Choroid plexus epithelial cell (primary cell): ENCODE results near the gene ANKRD13C.

ENCODE experiments used
- DNase-seq: peaks from one replicate; pipeline ENCODE4 v3.0.0-alpha.2; 2010; ENCODE audit warnings: low read depth
- H3K4me3 ChIP-seq: 2 replicates; pipeline ENCODE4 v1.5.1; 2011; ENCODE audit warnings: low read depth, mild to moderate bottlenecking, control low read depth, low read length, moderate library complexity
- TF ChIP-seq, protein P1 (sequence below): conservative IDR thresholded peaks from 2 replicates; pipeline ENCODE4 v1.5.1; 2011; ENCODE audit warnings: low read depth, mild to moderate bottlenecking, control low read depth, inconsistent platforms, low read length, moderate library complexity

Gene ANKRD13C, protein sequence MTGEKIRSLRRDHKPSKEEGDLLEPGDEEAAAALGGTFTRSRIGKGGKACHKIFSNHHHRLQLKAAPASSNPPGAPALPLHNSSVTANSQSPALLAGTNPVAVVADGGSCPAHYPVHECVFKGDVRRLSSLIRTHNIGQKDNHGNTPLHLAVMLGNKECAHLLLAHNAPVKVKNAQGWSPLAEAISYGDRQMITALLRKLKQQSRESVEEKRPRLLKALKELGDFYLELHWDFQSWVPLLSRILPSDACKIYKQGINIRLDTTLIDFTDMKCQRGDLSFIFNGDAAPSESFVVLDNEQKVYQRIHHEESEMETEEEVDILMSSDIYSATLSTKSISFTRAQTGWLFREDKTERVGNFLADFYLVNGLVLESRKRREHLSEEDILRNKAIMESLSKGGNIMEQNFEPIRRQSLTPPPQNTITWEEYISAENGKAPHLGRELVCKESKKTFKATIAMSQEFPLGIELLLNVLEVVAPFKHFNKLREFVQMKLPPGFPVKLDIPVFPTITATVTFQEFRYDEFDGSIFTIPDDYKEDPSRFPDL

DNA sequence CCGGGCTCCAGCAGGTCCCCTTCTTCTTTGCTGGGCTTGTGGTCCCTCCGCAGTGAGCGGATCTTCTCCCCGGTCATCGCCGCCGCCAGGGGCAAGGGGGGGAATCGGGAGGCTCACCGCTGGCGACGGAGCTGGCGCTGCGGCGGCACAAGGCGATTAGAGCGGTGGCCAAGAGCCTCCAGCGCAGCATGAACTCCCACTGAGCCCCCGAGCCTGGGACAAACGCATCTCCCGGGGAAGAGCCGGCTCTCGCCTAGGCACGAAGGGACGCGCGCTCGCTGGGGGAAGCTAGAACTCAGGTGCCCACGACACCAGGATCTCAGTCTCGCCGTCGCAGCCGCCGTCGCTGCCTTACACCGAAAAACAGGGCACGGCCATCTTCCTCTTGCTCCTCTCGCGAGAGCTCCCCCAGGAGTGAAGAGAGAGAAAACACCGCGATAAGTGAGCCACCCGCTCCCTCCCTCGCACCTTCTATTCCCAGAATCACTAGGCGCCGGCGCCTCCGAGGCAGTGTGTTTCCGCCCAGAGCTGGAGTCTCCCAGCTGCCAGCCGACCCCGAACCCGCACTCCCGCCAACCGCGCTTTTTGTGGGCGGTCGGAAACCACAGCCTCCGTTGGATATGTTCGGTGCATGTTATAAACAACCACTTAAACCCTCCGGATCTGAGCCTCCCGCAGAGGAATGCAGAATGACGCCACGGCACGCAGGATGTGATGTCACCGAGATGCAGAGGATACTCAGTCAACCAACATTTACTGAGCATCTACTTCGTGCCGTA, at the start of gene ANKRD13C:
ANKRD13C (minus strand) TSS at position 391 of the 779 bp plus-strand sequence; CDS start at position 77, 314 bp downstream.
- H3K4me3 ChIP-seq: peak within 1 kb of the TSS; percentile 98
- DNase-seq: peak; percentile 98
- TF ChIP-seq, protein P1, sequence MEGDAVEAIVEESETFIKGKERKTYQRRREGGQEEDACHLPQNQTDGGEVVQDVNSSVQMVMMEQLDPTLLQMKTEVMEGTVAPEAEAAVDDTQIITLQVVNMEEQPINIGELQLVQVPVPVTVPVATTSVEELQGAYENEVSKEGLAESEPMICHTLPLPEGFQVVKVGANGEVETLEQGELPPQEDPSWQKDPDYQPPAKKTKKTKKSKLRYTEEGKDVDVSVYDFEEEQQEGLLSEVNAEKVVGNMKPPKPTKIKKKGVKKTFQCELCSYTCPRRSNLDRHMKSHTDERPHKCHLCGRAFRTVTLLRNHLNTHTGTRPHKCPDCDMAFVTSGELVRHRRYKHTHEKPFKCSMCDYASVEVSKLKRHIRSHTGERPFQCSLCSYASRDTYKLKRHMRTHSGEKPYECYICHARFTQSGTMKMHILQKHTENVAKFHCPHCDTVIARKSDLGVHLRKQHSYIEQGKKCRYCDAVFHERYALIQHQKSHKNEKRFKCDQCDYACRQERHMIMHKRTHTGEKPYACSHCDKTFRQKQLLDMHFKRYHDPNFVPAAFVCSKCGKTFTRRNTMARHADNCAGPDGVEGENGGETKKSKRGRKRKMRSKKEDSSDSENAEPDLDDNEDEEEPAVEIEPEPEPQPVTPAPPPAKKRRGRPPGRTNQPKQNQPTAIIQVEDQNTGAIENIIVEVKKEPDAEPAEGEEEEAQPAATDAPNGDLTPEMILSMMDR: no peak

DNA sequence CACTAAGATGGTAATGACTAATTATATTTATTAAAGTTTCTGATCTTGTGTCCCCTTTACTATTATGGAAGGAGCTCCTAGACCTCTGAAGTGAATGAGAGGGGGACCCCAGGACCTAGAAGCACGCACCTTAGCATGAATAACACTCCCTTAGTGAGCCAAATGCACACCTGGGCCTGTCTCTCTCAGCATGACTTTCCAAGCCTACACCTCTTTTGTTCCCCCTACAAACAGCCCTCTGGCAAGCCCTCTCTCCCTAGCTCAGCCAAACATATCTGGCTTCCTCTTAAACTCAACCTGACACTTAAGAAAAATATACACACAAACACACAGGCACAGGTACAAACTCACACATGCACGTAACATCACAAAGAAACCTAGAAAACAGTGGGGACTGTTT, 49.2 kb upstream of the ANKRD13C start:
- TF ChIP-seq, protein P1: no peak
- H3K4me3 ChIP-seq: no peak overlapping the region
- no peak for DNase-seq

DNA sequence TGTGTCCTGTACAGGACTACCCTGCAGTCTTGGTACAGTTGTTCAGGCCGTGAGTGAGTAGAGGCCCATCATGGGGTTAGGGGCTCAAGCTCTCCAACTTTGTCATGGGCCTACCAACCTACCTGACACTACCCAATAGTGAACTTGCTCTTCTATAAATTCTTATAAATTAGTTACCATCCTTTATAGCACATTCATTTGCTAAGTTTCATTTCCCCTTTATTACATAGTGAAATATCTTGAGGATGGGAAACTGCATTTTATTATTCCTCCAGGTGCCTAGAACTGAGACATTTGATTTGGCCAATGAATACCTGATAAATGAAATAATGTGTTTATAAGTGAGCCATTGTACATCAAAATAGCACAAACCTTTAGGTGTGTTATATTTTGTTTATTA, 47.5 kb upstream of the ANKRD13C start:
- DNase-seq: no peak
- TF ChIP-seq, protein P1: no peak
- no peak overlapping the region for H3K4me3 ChIP-seq

DNA sequence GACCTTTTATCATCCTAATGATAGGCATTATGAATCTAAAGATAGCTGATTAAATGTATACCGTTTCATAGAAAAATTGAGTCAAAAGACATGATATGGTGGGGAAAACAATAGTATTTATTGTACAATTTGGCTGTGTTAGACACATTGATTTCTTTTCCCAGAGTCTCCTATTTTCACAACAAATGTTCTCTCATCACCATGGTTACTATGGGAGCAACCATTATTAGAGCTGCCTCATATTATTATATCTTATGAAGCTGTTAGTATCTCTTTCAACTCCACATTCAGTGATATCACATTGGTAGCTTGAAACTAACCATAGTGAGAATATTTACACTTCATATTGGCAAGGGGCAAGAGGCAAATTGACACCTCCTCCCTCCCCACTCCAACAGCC, 45.8 kb upstream of the ANKRD13C start:
- no peak overlapping the region for H3K4me3 ChIP-seq
- TF ChIP-seq, protein P1: no peak
- no peak for DNase-seq

DNA sequence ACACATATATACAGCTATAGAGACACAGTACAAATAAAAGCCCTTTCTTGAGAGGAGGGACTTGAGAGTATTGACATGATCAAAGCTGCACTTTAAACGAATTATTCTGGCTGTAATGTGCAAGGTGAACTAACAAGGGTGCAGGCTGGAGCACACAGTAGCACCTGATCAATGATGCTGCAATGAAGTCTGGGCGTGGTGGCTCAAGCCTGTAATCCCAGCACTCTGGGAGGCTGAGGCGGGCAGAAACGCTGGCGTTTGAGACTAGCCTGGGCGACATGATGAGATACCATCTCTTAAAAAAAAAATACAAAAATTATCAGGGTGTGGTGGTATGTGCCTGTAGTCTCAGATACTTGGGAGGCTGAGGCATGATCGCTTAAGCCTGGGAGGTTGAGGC, 42.5 kb upstream of the ANKRD13C start:
- no peak for DNase-seq
- H3K4me3 ChIP-seq: no peak overlapping the region
- TF ChIP-seq, protein P1: no peak

DNA sequence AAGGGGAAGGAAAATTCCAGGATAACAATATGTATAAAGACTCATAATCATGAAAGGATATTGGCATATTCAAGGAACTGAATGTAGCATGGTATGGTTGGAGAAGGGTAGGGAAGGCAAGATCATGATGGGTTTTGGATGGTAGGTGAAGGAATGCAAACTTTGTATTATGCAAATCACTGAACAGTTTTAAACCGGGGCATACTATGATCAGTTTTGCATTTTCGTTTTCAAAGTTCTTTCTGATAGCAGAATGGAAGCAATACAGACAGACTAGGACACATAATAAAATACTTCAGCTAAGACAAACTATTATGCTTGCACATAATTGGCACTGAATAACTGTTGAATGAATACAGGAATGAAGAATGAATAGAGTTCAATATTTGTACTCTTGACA, 42.1 kb upstream of the ANKRD13C start:
- no peak for DNase-seq
- no peak overlapping the region for H3K4me3 ChIP-seq

More for the DNA sequence above, 42.1 kb upstream of the ANKRD13C start:
- TF ChIP-seq, protein P1: no peak
